ENCODE measurements around the gene MED25. TPM values are rescaled to one million over a fixed set of nuclear protein-coding genes. Genes with fewer than 3 reads are reported as not detected.

MED25 gene
- total and polyA plus RNA-seq, 4 experiments from 2014 or later: 10.7 to 48.8 (median 32.4) TPM

GRCh38 chr19:49871349-49871985 is 53.4 kb downstream of the MED25 start:
- intact Hi-C loops (cut with micrococcal nuclease): no loop called here
- Mint-ChIP-seq H3K4me1 (peaks cover 18 to 34% (median 27%) of the 10 kb centered on the region in 4 donors), H3K9me3 (peaks cover 0 to 3% (median 0%) of the 10 kb centered on the region in 8 donors), H3K27ac (peak overlapping the region in 4 of 7 donors; percentile 33 to 90 (median 68)), H3K27me3 (no peaks in the 10 kb centered on the region), H3K4me3 (peak overlapping the region in 3 of 8 donors; percentile 17 to 50 (median 39)), H3K36me3 (peaks cover 0 to 10% of the 10 kb centered on the region in 2 donors)
- Histone ChIP-seq H3K9me3 (ENCODE audit: control insufficient read depth in 1 of 2, low read length in 2 of 2) (no peaks in the 10 kb centered on the region), H3K4me3 (ENCODE audit: low read length in 2 of 2) (no peak overlapping the region), H3K27ac (ENCODE audit: low read depth, low read length) (no peak overlapping the region), H3K36me3 (ENCODE audit: insufficient read depth, low read length) (no peaks in the 10 kb centered on the region), H3K4me1 (ENCODE audit: insufficient read depth, low read length) (peaks cover 50% of the 10 kb centered on the region), H3K27me3 (ENCODE audit: insufficient read depth, low read length) (no peaks in the 10 kb centered on the region)
- ChIA-PET CTCF (ENCODE audit: partially characterized antibody) (no interaction called here), POLR2A (ENCODE audit: partially characterized antibody) (interaction anchor here (0.7 to 9.1 kb wide), 4 partner anchors 18 to 231 kb away, joined by 3 to 173 read pairs (median 3); partner anchors contain the start of genes AP2A1 and PTOV1)
- DNase-seq: peak in 1 of 5 donors; percentile 47

GRCh38 chr19:49872245-49873128 is 54.4 kb downstream of the MED25 start:
- peaks cover 12 to 34% (median 20%) of the 10 kb centered on the region in 4 donors for H3K4me1 Mint-ChIP-seq
- intact Hi-C loops (cut with micrococcal nuclease): no loop called here
- peak overlapping the region in 3 of 7 donors; percentile 33 to 90 (median 78) for H3K27ac Mint-ChIP-seq
- H3K36me3 ChIP-seq (ENCODE audit: insufficient read depth, low read length): no peaks in the 10 kb centered on the region
- H3K27ac ChIP-seq (ENCODE audit: low read depth, low read length): no peak overlapping the region
- no peak for DNase-seq
- ChIA-PET CTCF (ENCODE audit: partially characterized antibody) (no interaction called here), POLR2A (ENCODE audit: partially characterized antibody) (interaction anchor here (0.7 to 1.0 kb wide), 2 partner anchors 68 to 106 kb away, joined by 3 read pairs; partner anchors contain the start of gene AP2A1)
- peaks cover 0 to 3% (median 0%) of the 10 kb centered on the region in 8 donors for H3K9me3 Mint-ChIP-seq
- H3K27me3 ChIP-seq (ENCODE audit: insufficient read depth, low read length): no peaks in the 10 kb centered on the region
- H3K4me3 ChIP-seq (ENCODE audit: low read length in 2 of 2): no peak overlapping the region
- no peaks in the 10 kb centered on the region for H3K9me3 ChIP-seq (ENCODE audit: control insufficient read depth in 1 of 2, low read length in 2 of 2)
- peaks cover 0 to 4% of the 10 kb centered on the region in 2 donors for H3K36me3 Mint-ChIP-seq
- H3K27me3 Mint-ChIP-seq: no peaks in the 10 kb centered on the region
- peak overlapping the region in 4 of 8 donors; percentile 1 to 35 (median 23) for H3K4me3 Mint-ChIP-seq
- H3K4me1 ChIP-seq (ENCODE audit: insufficient read depth, low read length): peaks cover 46% of the 10 kb centered on the region

- Histone ChIP-seq H3K36me3 (ENCODE audit: insufficient read depth, low read length) (no peaks in the 10 kb centered on the region), H3K9me3 (ENCODE audit: control insufficient read depth in 1 of 2, low read length in 2 of 2) (no peaks in the 10 kb centered on the region), H3K4me1 (ENCODE audit: insufficient read depth, low read length) (peaks cover 41% of the 10 kb centered on the region), H3K27me3 (ENCODE audit: insufficient read depth, low read length) (no peaks in the 10 kb centered on the region), H3K4me3 (ENCODE audit: low read length in 2 of 2) (no peak overlapping the region), H3K27ac (ENCODE audit: low read depth, low read length) (no peak overlapping the region)
- ChIA-PET POLR2A (ENCODE audit: partially characterized antibody) (interaction anchor here (1.0 kb wide), 1 partner anchor 22 kb away, joined by 3 read pairs; the partner anchor contains the start of gene PTOV1), CTCF (ENCODE audit: partially characterized antibody) (no interaction called here)
- intact Hi-C loops (cut with micrococcal nuclease): no loop called here
- Mint-ChIP-seq H3K4me3 (peak overlapping the region in 1 of 8 donors; percentile 10), H3K27me3 (no peaks in the 10 kb centered on the region), H3K9me3 (peaks cover 0 to 3% (median 0%) of the 10 kb centered on the region in 8 donors), H3K36me3 (peaks cover 2 to 4% of the 10 kb centered on the region in 2 donors), H3K27ac (no peak overlapping the region), H3K4me1 (peaks cover 13 to 38% (median 20%) of the 10 kb centered on the region in 4 donors)
- no peak for DNase-seq
Measured at GRCh38 chr19:49873129-49873521, 55.0 kb downstream of the MED25 start.

DNA sequence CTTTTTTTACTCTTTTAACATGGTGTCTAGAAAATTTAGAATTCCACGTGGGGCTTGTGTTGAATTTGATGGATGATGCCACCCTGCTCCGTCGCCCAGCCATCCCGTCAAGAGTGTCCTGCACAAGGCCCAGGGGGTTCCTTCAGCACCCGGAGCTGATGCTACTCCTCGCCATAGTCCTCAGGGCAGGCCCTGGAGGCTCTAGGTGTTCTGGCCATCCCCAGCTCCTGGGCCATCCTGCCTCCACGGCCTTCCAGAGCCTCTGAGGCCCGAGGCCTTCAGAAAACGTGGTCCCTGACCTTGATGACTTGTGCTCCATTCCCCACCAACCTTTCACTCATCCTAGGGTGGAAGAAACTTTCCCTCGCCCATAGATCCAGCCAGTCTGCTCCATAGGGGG is 55.7 kb downstream of the MED25 start:
- POLR2A ChIA-PET (ENCODE audit: partially characterized antibody): interaction anchor here (1.0 kb wide), 1 partner anchor 23 kb away, joined by 3 read pairs; the partner anchor contains the start of gene PTOV1
- Mint-ChIP-seq H3K9me3 (peaks cover 0 to 2% (median 0%) of the 10 kb centered on the region in 8 donors), H3K36me3 (peaks cover 3 to 6% of the 10 kb centered on the region in 2 donors), H3K4me1 (peaks cover 15 to 45% (median 24%) of the 10 kb centered on the region in 4 donors), H3K27ac (peak overlapping the region in 1 of 7 donors; percentile 91), H3K27me3 (no peaks in the 10 kb centered on the region), H3K4me3 (peak overlapping the region in 3 of 8 donors; percentile 14 to 44 (median 26))
- intact Hi-C loops (cut with micrococcal nuclease): no loop called here
- CTCF ChIA-PET (ENCODE audit: partially characterized antibody): no interaction called here
- no peaks in the 10 kb centered on the region for H3K36me3 ChIP-seq (ENCODE audit: insufficient read depth, low read length)
- no peak for DNase-seq
- H3K4me1 ChIP-seq (ENCODE audit: insufficient read depth, low read length): peaks cover 41% of the 10 kb centered on the region
- H3K4me3 ChIP-seq (ENCODE audit: low read length in 2 of 2): no peak overlapping the region
- no peaks in the 10 kb centered on the region for H3K27me3 ChIP-seq (ENCODE audit: insufficient read depth, low read length)
- H3K9me3 ChIP-seq (ENCODE audit: control insufficient read depth in 1 of 2, low read length in 2 of 2): no peaks in the 10 kb centered on the region
- no peak overlapping the region for H3K27ac ChIP-seq (ENCODE audit: low read depth, low read length)

- Histone ChIP-seq H3K9me3 (ENCODE audit: control insufficient read depth in 1 of 2, low read length in 2 of 2) (no peaks in the 10 kb centered on the region), H3K27ac (ENCODE audit: low read depth, low read length) (no peak overlapping the region), H3K36me3 (ENCODE audit: insufficient read depth, low read length) (peaks cover 7% of the 10 kb centered on the region), H3K4me3 (ENCODE audit: low read length in 2 of 2) (no peak overlapping the region), H3K4me1 (ENCODE audit: insufficient read depth, low read length) (peaks cover 43% of the 10 kb centered on the region), H3K27me3 (ENCODE audit: insufficient read depth, low read length) (no peaks in the 10 kb centered on the region)
- no peak for DNase-seq
- no peaks in the 10 kb centered on the region for H3K27me3 Mint-ChIP-seq
- peaks cover 16 to 50% (median 27%) of the 10 kb centered on the region in 4 donors for H3K4me1 Mint-ChIP-seq
- intact Hi-C loops (cut with micrococcal nuclease): loop anchor here (5.0 kb wide), 2 partner anchors 157 to 197 kb away; partner anchors contain the start of gene PRMT1
- peaks cover 0 to 2% (median 0%) of the 10 kb centered on the region in 8 donors for H3K9me3 Mint-ChIP-seq
- peak overlapping the region in 4 of 7 donors; percentile 23 to 90 (median 75) for H3K27ac Mint-ChIP-seq
- ChIA-PET CTCF (ENCODE audit: partially characterized antibody) (no interaction called here), POLR2A (ENCODE audit: partially characterized antibody) (interaction anchor here (3.3 to 5.4 kb wide), 4 partner anchors 25 to 65 kb away, joined by 12 to 60 read pairs (median 36); partner anchors contain the start of genes FUZ, MED25 and PTOV1)
- peak overlapping the region in 7 of 8 donors; percentile 17 to 59 (median 40) for H3K4me3 Mint-ChIP-seq
- peaks cover 10 to 12% of the 10 kb centered on the region in 2 donors for H3K36me3 Mint-ChIP-seq
Measured at GRCh38 chr19:49874503-49875157, 56.5 kb downstream of the MED25 start.

DNA sequence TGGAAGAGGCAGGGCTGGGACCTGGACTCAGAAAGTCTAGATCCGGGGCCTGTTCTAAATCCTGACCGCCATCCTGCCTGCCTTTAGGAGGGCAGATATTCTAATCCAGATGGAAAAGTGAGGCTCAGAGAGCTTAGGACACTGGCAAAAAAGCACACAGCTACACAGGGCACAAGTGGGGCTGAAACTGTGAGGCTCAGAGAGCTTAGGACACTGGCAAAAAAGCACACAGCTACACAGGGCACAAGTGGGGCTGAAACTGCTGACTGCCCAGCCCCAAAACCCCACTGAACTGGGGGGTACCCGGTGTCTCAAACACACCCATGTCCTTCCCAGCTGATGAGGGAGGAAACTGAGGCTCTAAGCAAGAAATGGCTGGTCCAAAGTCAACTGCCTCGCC is 57.1 kb downstream of the MED25 start:
- Mint-ChIP-seq H3K36me3 (peaks cover 10 to 12% of the 10 kb centered on the region in 2 donors), H3K27me3 (no peaks in the 10 kb centered on the region), H3K9me3 (peaks cover 0 to 2% (median 0%) of the 10 kb centered on the region in 8 donors), H3K27ac (peak overlapping the region in 3 of 7 donors; percentile 70 to 90 (median 80)), H3K4me3 (peak overlapping the region in 2 of 8 donors; percentile 53 to 54), H3K4me1 (peaks cover 16 to 51% (median 25%) of the 10 kb centered on the region in 4 donors)
- no peaks in the 10 kb centered on the region for H3K27me3 ChIP-seq (ENCODE audit: insufficient read depth, low read length)
- no peaks in the 10 kb centered on the region for H3K9me3 ChIP-seq (ENCODE audit: control insufficient read depth in 1 of 2, low read length in 2 of 2)
- peaks cover 9% of the 10 kb centered on the region for H3K36me3 ChIP-seq (ENCODE audit: insufficient read depth, low read length)
- peak overlapping the region; percentile 95 for H3K27ac ChIP-seq (ENCODE audit: low read depth, low read length)
- no peak for DNase-seq
- peaks cover 38% of the 10 kb centered on the region for H3K4me1 ChIP-seq (ENCODE audit: insufficient read depth, low read length)
- ChIA-PET POLR2A (ENCODE audit: partially characterized antibody) (interaction anchor here (1.1 to 5.4 kb wide), 12 partner anchors 7 to 380 kb away, joined by 3 to 73 read pairs (median 32); partner anchors contain the start of genes AP2A1, ATF5, FUZ and IL4I1), CTCF (ENCODE audit: partially characterized antibody) (no interaction called here)
- no peak overlapping the region for H3K4me3 ChIP-seq (ENCODE audit: low read length in 2 of 2)
- intact Hi-C loops (cut with micrococcal nuclease): loop anchor here (5.0 kb wide), 2 partner anchors 158 to 198 kb away; partner anchors contain the start of gene PRMT1

Data from CD4-positive, alpha-beta memory T cell (primary cell).